SK-N-SH treated with all-trans-retinoic acid at 6 μM for 48 hours (cell line): ENCODE data around the gene CCDC106.

Source experiments
- ATAC-seq: fragments of 200-7000 bp; cut with Tn5 transposase; 3 replicates; pipeline ENCODE4 v1.9.1; 2020; ENCODE audit warnings: mild to moderate bottlenecking, moderate library complexity
- BACH2 ChIP-seq: fragments of 250-450 bp; sonication (Bioruptor Pico); IDR thresholded peaks from 2 replicates; pipeline ENCODE4 v1.9.0; 2021; ENCODE audit warnings: mild to moderate bottlenecking, borderline replicate concordance
- CREB5 ChIP-seq: fragments of 250-450 bp; sonication (Bioruptor Pico); IDR thresholded peaks from 2 replicates; pipeline ENCODE4 v1.5.1; 2020; ENCODE audit warnings: low read depth, mild to moderate bottlenecking, moderate library complexity
- CSDC2 ChIP-seq: fragments of 250-450 bp; sonication (Bioruptor Pico); IDR thresholded peaks from 2 replicates; pipeline ENCODE4 v1.5.0; 2020; ENCODE audit warnings: mild to moderate bottlenecking, moderate library complexity
- CSRNP3 ChIP-seq: fragments of 250-450 bp; sonication (Bioruptor Pico); IDR thresholded peaks from 2 replicates; pipeline ENCODE4 v1.5.1; 2021; ENCODE audit warnings: mild to moderate bottlenecking, moderate library complexity
- ESRRG ChIP-seq: fragments of 250-450 bp; sonication (Bioruptor Pico); IDR thresholded peaks from 2 replicates; pipeline ENCODE4 v1.6.1; 2021; ENCODE audit warnings: mild to moderate bottlenecking
- GLIS3 ChIP-seq: fragments of 250-450 bp; sonication (Bioruptor Pico); IDR thresholded peaks from 2 replicates; pipeline ENCODE4 v1.5.0; 2020; ENCODE audit warnings: mild to moderate bottlenecking, moderate library complexity
- OSR1 ChIP-seq: fragments of 250-450 bp; sonication (Bioruptor Pico); IDR thresholded peaks from 2 replicates; pipeline ENCODE4 v1.8.0; 2022; ENCODE audit warnings: moderate library complexity, mild to moderate bottlenecking, inconsistent platforms
- PATZ1 ChIP-seq: fragments of 250-450 bp; sonication (Bioruptor Pico); IDR thresholded peaks from 2 replicates; pipeline ENCODE4 v1.8.0; 2020; ENCODE audit warnings: mild to moderate bottlenecking, moderate library complexity, borderline replicate concordance
- POU6F1 ChIP-seq: fragments of 250-450 bp; sonication (Bioruptor Pico); IDR thresholded peaks from 2 replicates; pipeline ENCODE4 v1.8.0; 2021; ENCODE audit warnings: low read depth, mild to moderate bottlenecking, moderate library complexity, borderline replicate concordance
- PPARA ChIP-seq: fragments of 250-450 bp; sonication (Bioruptor Pico); IDR thresholded peaks from 2 replicates; pipeline ENCODE4 v1.5.0; 2020; ENCODE audit warnings: mild to moderate bottlenecking, borderline replicate concordance
- SNAI2 ChIP-seq: fragments of 250-450 bp; sonication (Bioruptor Pico); IDR thresholded peaks from 2 replicates; pipeline ENCODE4 v1.5.0; 2020; ENCODE audit warnings: mild to moderate bottlenecking, moderate library complexity
- TCF4 ChIP-seq: fragments of 250-450 bp; sonication (Bioruptor Pico); IDR thresholded peaks from 2 replicates; pipeline ENCODE4 v1.8.0; 2021; ENCODE audit warnings: mild to moderate bottlenecking, moderate library complexity, borderline replicate concordance
- TOX ChIP-seq: fragments of 250-450 bp; sonication (Bioruptor Pico); IDR thresholded peaks from 2 replicates; pipeline ENCODE4 v1.8.0; 2021; ENCODE audit warnings: mild to moderate bottlenecking, moderate library complexity, borderline replicate concordance
- TSHZ2 ChIP-seq: fragments of 250-450 bp; sonication (Bioruptor Pico); IDR thresholded peaks from 2 replicates; pipeline ENCODE4 v1.5.0; 2020; ENCODE audit warnings: mild to moderate bottlenecking, moderate library complexity
- ZC3H10 ChIP-seq: fragments of 250-450 bp; sonication (Bioruptor Pico); IDR thresholded peaks from 2 replicates; pipeline ENCODE4 v1.5.1; 2021; ENCODE audit warnings: mild to moderate bottlenecking, moderate library complexity
- ZFP30 ChIP-seq: fragments of 450-650 bp; formaldehyde crosslinking; IDR thresholded peaks from 2 replicates; pipeline ENCODE4 v1.5.0; 2022; ENCODE audit warnings: mild to moderate bottlenecking, moderate library complexity
- ZNF565 ChIP-seq: fragments of 450-650 bp; formaldehyde crosslinking; conservative IDR thresholded peaks from 2 replicates; pipeline ENCODE4 v1.5.0; 2020; ENCODE audit warnings: low read depth, mild to moderate bottlenecking, moderate library complexity
- ZNF70 ChIP-seq: fragments of 450-650 bp; formaldehyde crosslinking; IDR thresholded peaks from 2 replicates; pipeline ENCODE4 v1.5.0; 2020; ENCODE audit warnings: mild to moderate bottlenecking, moderate library complexity
- ZNF8 ChIP-seq: fragments of 450-650 bp; formaldehyde crosslinking; IDR thresholded peaks from 2 replicates; pipeline ENCODE4 v1.5.0; 2020; ENCODE audit warnings: mild to moderate bottlenecking, moderate library complexity

The CCDC106 gene

GRCh38 chr19:55691561-55692481 lies 43.8 kb downstream of the CCDC106 start:
- ATAC-seq: no peak
- TF ChIP-seq BACH2 (no peak), GLIS3 (CRISPR knock-in tag) (no peak), ZC3H10 (no peak)
- TF ChIP-seq, all 23 proteins: peak for 0

GRCh38 chr19:55692681-55693081 lies 44.7 kb downstream of the CCDC106 start:
- TF ChIP-seq TCF4 (CRISPR knock-in tag) (no peak), ZNF70 (CRISPR knock-in tag) (no peak), PPARA (no peak), POU6F1 (no peak), ZNF8 (no peak), CREB5 (CRISPR knock-in tag) (no peak), ZNF565 (CRISPR knock-in tag) (no peak), SNAI2 (CRISPR knock-in tag) (no peak), CSDC2 (CRISPR knock-in tag) (no peak), GLIS3 (CRISPR knock-in tag) (no peak), ESRRG (no peak), OSR1 (CRISPR knock-in tag) (no peak), PATZ1 (CRISPR knock-in tag) (no peak), TSHZ2 (CRISPR knock-in tag) (no peak), ZFP30 (CRISPR knock-in tag) (no peak)
- ATAC-seq: no peak

- ATAC-seq: no peak
- no peak for TF ChIP-seq ZFP30 (CRISPR knock-in tag)
Measured at GRCh38 chr19:55693336-55693974, 45.4 kb downstream of the CCDC106 start.

GRCh38 chr19:55694241-55694655 lies 46.2 kb downstream of the CCDC106 start:
- ATAC-seq: no peak
- TF ChIP-seq ESRRG (no peak), TOX (CRISPR knock-in tag) (no peak), GLIS3 (CRISPR knock-in tag) (no peak), CSRNP3 (CRISPR knock-in tag) (no peak), PATZ1 (CRISPR knock-in tag) (no peak), CSDC2 (CRISPR knock-in tag) (no peak), OSR1 (CRISPR knock-in tag) (no peak), PPARA (no peak), ZC3H10 (no peak), ZNF70 (CRISPR knock-in tag) (no peak), ZFP30 (CRISPR knock-in tag) (no peak)
